ENCODE measurements around the gene PCDHAC1. TPM values are rescaled to one million over a fixed set of nuclear protein-coding genes. Genes with fewer than 3 reads are reported as not detected.
"Not testable (repeated sequence)": the region's sequence is repeated elsewhere in the genome, so short reads cannot be mapped to it uniquely, and the experiment has no call there.

PCDHAC1 gene
- 0.29 and 0.36 TPM in 2 replicates for total RNA-seq

- H3K9me3 ChIP-seq (ENCODE audit: low read depth, low read length) = no peaks in the 10 kb centered on the region
- H2AFZ ChIP-seq (ENCODE audit: low read length) = peak within 1 kb of the TSS; percentile 83
- no peak for TF ChIP-seq CTCF (IDR thresholded peaks at IDR 0.05; ENCODE audit: extremely low read depth, low read depth, low read length)
- peak; percentile 3 for DNase-seq (ENCODE audit: insufficient read length, low spot score, missing footprints)
- peak within 1 kb of the TSS; percentile 67 for H3K4me2 ChIP-seq (ENCODE audit: insufficient read depth, low read length)
- H3K4me1 ChIP-seq (ENCODE audit: insufficient read depth, low read length) = no peaks in the 10 kb centered on the region
- H3K27ac ChIP-seq (ENCODE audit: low read depth, low read length) = no peak within 1 kb of the TSS
- no peaks in the 10 kb centered on the region for H4K20me1 ChIP-seq (ENCODE audit: insufficient read depth, low read length)
- H3K27me3 ChIP-seq (ENCODE audit: insufficient read depth, low read length) = peaks cover 4% of the 10 kb centered on the region
- H3K79me2 ChIP-seq (ENCODE audit: insufficient read depth, low read length) = no peaks in the 10 kb centered on the region
- peak within 1 kb of the TSS; percentile 58 for H3K4me3 ChIP-seq (ENCODE audit: insufficient read depth, low read length)
- H3K36me3 ChIP-seq (ENCODE audit: insufficient read depth, low read length) = no peaks in the 10 kb centered on the region
Measured at GRCh38 chr5:140925806-140926442, at the start of gene PCDHAC1. Gene PCDHAC1, plus strand, starts transcription at chr5:140926299. Its CDS starts 594 bp downstream, at chr5:140926893.

- not testable (repeated sequence) for H4K20me1 ChIP-seq (ENCODE audit: insufficient read depth, low read length); H2AFZ ChIP-seq (ENCODE audit: low read length); H3K27ac ChIP-seq (ENCODE audit: low read depth, low read length); DNase-seq (ENCODE audit: insufficient read length, low spot score, missing footprints); H3K4me1 ChIP-seq (ENCODE audit: insufficient read depth, low read length); H3K4me2 ChIP-seq (ENCODE audit: insufficient read depth, low read length); H3K9me3 ChIP-seq (ENCODE audit: low read depth, low read length); H3K36me3 ChIP-seq (ENCODE audit: insufficient read depth, low read length); H3K27me3 ChIP-seq (ENCODE audit: insufficient read depth, low read length); H3K79me2 ChIP-seq (ENCODE audit: insufficient read depth, low read length); H3K4me3 ChIP-seq (ENCODE audit: insufficient read depth, low read length)
Measured at GRCh38 chr5:140876541-140877261, 49.4 kb upstream of the PCDHAC1 start.

GRCh38 chr5:140877262-140877581 is 48.9 kb upstream of the PCDHAC1 start:
- Histone ChIP-seq H3K36me3 (ENCODE audit: insufficient read depth, low read length) (no peaks in the 10 kb centered on the region), H3K4me3 (ENCODE audit: insufficient read depth, low read length) (no peak overlapping the region), H3K27ac (ENCODE audit: low read depth, low read length) (no peak overlapping the region), H3K27me3 (ENCODE audit: insufficient read depth, low read length) (no peaks in the 10 kb centered on the region), H3K4me1 (ENCODE audit: insufficient read depth, low read length) (no peaks in the 10 kb centered on the region), H2AFZ (ENCODE audit: low read length) (no peak overlapping the region), H3K4me2 (ENCODE audit: insufficient read depth, low read length) (no peak overlapping the region), H4K20me1 (ENCODE audit: insufficient read depth, low read length) (no peaks in the 10 kb centered on the region), H3K79me2 (ENCODE audit: insufficient read depth, low read length) (no peaks in the 10 kb centered on the region), H3K9me3 (ENCODE audit: low read depth, low read length) (peaks cover 2% of the 10 kb centered on the region)
- TF ChIP-seq CTCF (IDR thresholded peaks at IDR 0.05; ENCODE audit: extremely low read depth, low read depth, low read length) = no peak
- DNase-seq (ENCODE audit: insufficient read length, low spot score, missing footprints) = no peak

- H3K4me2 ChIP-seq (ENCODE audit: insufficient read depth, low read length) = no peak within 1 kb of the TSS
- DNase-seq (ENCODE audit: insufficient read length, low spot score, missing footprints) = peak; percentile 54
- H3K4me3 ChIP-seq (ENCODE audit: insufficient read depth, low read length) = no peak within 1 kb of the TSS
- no peaks in the 10 kb centered on the region for H3K4me1 ChIP-seq (ENCODE audit: insufficient read depth, low read length)
- H3K27me3 ChIP-seq (ENCODE audit: insufficient read depth, low read length) = no peaks in the 10 kb centered on the region
- H4K20me1 ChIP-seq (ENCODE audit: insufficient read depth, low read length) = no peaks in the 10 kb centered on the region
- H2AFZ ChIP-seq (ENCODE audit: low read length) = no peak within 1 kb of the TSS
- no peaks in the 10 kb centered on the region for H3K79me2 ChIP-seq (ENCODE audit: insufficient read depth, low read length)
- TF ChIP-seq CTCF (IDR thresholded peaks at IDR 0.05; ENCODE audit: extremely low read depth, low read depth, low read length) = peak; percentile 5
- H3K27ac ChIP-seq (ENCODE audit: low read depth, low read length) = no peak within 1 kb of the TSS
- H3K36me3 ChIP-seq (ENCODE audit: insufficient read depth, low read length) = no peaks in the 10 kb centered on the region
- no peaks in the 10 kb centered on the region for H3K9me3 ChIP-seq (ENCODE audit: low read depth, low read length)
Measured at GRCh38 chr5:140881889-140882590, 44.1 kb upstream of the PCDHAC1 start, which contains the start of gene PCDHA13. Gene PCDHA13, plus strand, starts transcription at chr5:140882124. Its CDS starts 145 bp downstream, at chr5:140882269.
